Ovary (tissue), 9 donors: ENCODE data around the gene LHCGR. TPM values are rescaled to one million over a fixed set of nuclear protein-coding genes. Genes with fewer than 3 reads are reported as not detected.

Experiments
- DNase-seq, 5 donors: peaks; one replicate each; pipeline ENCODE4 v3.0.0-alpha.2; 2019 to 2020
- H3K27ac ChIP-seq, 2 donors: fragments of 200-600 bp; one replicate each; pipeline versions ENCODE4 v1.5.1 to v1.8.0; 2019 to 2022
- H3K27me3 ChIP-seq: fragments of 200-600 bp; one replicate; pipeline ENCODE4 v1.8.0; 2022
- H3K36me3 ChIP-seq: fragments of 200-600 bp; sonication (generic); one replicate; pipeline ENCODE4 v1.5.1; 2019
- H3K4me1 ChIP-seq: one replicate; pipeline ENCODE4 v1.8.1; 2013; ENCODE audit warnings: mild to moderate bottlenecking, moderate library complexity; ENCODE audit not compliant: insufficient read depth
- H3K4me3 ChIP-seq: fragments of 200-600 bp; sonication (generic); one replicate; pipeline ENCODE4 v1.5.1; 2017
- H3K9me3 ChIP-seq, 2 donors: fragments of 200-600 bp in 1 of 2; sonication (generic) in 1 of 2; one replicate each; pipeline versions ENCODE4 v1.5.1 to v1.8.1; 2013 to 2019; ENCODE audit warnings: mild to moderate bottlenecking in 1 of 2, moderate library complexity in 1 of 2
- EP300 ChIP-seq: sonication (generic); formaldehyde crosslinking; IDR thresholded peaks from one replicate; pipeline ENCODE4 v1.6.1; 2017; ENCODE audit warnings: antibody characterized with exemption
- POLR2A ChIP-seq: fragments of 450-650 bp; IDR thresholded peaks from one replicate; pipeline ENCODE4 v1.6.1; 2017; ENCODE audit warnings: antibody characterized with exemption, mild to moderate bottlenecking, moderate library complexity
- WGBS, 3 donors: extraction: QIAGEN DNeasy Blood & Tissue Kit in 1 of 3; methylation state at CpG; one replicate each; pipeline versions ENCODE4 v1.1.5 to v1.1.7; 2013 to 2017; 5-methylcytosine and 5-hydroxymethylcytosine counted together
- intact Hi-C, 4 donors: fragments of 100-400 bp; cut with DNase I; formaldehyde crosslinking; loops; one replicate each; pipeline versions ENCODE4 v1.11.0 to v1.15.1; 2022 to 2023
- polyA plus RNA-seq, 2 donors: library from polyadenylated mRNA; stranded (reverse); fragments of 200-250 nt in 1 of 2; fragments of 350-450 nt in 1 of 2; fragmentation: Illumina TruSeq in 1 of 2; extraction: RNeasy Lipid Tissue Mini Kit (QIAGEN cat#74804) in 1 of 2; gene quantifications; one replicate each; pipeline ENCODE4 v1.2.3, GENCODE V29; 2013 to 2014
- total RNA-seq, 7 donors: library from RNA; depleted of rRNA in 2 of 7; stranded (reverse); fragments of >200 nt in 2 of 7; fragmentation: NEBNext Ultra II Directional in 3 of 7; extraction: Animal tissue kit (Norgen Biotek cat#: 25700) in 3 of 7; gene quantifications; one replicate each; pipeline versions ENCODE4 v1.1.0 to v1.2.4, GENCODE V29; 2016 to 2023
- TF ChIP-seq, protein P1 (sequence below), 3 donors: fragments of 450-650 bp in 2 of 3; fragments of 200-600 bp in 1 of 3; IDR thresholded peaks; one replicate each; pipeline versions ENCODE4 v1.5.1 to v1.8.0; 2016 to 2022; ENCODE audit warnings: antibody characterized with exemption in 3 of 3, mild to moderate bottlenecking in 1 of 3
- donor health status: DM: no; HTN: no; CAD: no; lungs with moderate emphysema.
- donor health status: DM: no; HTN: no; CAD: no.
- donor health status: Bipolar disorder and iron deficiency.
- donor health status: DM: yes; HTN: yes; CAD: no.
- donor health status: DM: no; HTN: no; CAD: no.
- donor health status: DM: yes; HTN: yes; CAD: no.

Gene LHCGR
- total and polyA plus RNA-seq, 9 donors, result 0.35 to 91.2 (median 1.7) TPM

DNA sequence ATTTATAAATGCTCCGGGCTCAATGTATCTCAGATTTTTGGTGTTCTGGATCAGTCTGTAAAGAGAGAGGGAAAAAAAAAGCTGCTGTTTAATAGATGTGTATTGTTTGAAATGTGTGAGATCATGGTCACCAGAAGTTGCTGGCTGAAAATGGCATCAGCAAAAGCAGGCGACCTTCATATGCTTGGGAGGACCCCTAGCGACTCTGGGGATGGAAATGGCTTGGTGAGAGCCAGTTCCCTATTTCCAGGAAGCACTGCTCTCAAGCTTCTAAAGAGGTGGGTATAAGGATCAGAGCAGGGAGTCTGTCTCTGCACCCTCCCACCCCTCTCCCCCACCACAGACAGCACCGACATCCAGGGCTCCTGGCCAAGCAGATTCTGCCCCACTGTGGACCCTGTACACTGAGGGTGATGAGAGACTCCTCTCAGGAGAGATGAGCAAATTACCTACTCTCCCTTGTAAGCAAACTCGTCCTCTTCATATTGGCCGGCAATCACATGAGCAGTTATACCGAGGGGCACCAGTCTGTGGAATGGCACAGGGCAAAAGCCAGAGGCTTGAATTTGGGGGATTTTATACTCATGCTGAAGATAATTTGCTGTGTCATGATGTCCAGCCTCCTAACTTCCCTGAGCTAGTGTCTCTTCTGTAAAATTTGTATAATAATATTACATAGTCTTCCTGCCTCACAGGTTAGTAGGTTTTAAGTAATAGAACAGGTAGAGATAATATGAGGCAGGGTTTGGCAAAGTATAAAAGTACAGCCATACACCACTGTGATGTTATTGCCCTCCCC, 29.6 kb downstream of the LHCGR start:
- Histone ChIP-seq H3K27ac (no peak overlapping the region), H3K9me3 (no peaks in the 10 kb centered on the region), H3K4me3 (no peak overlapping the region), H3K27me3 (no peaks in the 10 kb centered on the region), H3K4me1 (peaks cover 1% of the 10 kb centered on the region), H3K36me3 (no peaks in the 10 kb centered on the region)
- no peak for DNase-seq
- TF ChIP-seq EP300 (no peak), POLR2A (no peak)
- TF ChIP-seq, protein P1, sequence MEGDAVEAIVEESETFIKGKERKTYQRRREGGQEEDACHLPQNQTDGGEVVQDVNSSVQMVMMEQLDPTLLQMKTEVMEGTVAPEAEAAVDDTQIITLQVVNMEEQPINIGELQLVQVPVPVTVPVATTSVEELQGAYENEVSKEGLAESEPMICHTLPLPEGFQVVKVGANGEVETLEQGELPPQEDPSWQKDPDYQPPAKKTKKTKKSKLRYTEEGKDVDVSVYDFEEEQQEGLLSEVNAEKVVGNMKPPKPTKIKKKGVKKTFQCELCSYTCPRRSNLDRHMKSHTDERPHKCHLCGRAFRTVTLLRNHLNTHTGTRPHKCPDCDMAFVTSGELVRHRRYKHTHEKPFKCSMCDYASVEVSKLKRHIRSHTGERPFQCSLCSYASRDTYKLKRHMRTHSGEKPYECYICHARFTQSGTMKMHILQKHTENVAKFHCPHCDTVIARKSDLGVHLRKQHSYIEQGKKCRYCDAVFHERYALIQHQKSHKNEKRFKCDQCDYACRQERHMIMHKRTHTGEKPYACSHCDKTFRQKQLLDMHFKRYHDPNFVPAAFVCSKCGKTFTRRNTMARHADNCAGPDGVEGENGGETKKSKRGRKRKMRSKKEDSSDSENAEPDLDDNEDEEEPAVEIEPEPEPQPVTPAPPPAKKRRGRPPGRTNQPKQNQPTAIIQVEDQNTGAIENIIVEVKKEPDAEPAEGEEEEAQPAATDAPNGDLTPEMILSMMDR (IDR thresholded peaks at IDR 0.05), result no peak
- 73 to 85% (median 79%) methylated on average over 7 of the region's 7 CpGs for WGBS, 3 donors
- intact Hi-C loops, result no loop called here

DNA sequence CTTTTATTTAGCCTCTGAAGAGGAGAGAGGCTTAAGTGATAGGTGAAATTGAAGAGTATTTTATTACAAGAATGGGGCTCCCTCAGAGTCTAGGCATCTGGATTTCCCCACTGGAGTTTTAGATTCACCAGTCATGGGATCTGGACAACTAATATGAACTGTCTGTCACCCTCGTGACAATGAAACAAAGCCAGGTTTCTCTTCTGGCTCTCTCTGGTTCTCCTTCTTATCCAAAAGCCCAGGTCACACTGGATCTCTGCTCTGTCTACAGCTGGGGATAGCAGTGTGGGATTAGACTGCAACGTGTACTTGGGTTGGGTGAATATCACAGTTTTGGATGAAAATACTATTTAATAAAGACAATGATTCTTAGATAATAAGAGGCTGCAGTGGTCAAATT, 31.2 kb downstream of the LHCGR start:
- DNase-seq, result no peak
- Histone ChIP-seq H3K27me3 (no peaks in the 10 kb centered on the region), H3K4me3 (no peak overlapping the region), H3K4me1 (peaks cover 1% of the 10 kb centered on the region), H3K36me3 (no peaks in the 10 kb centered on the region), H3K9me3 (no peaks in the 10 kb centered on the region), H3K27ac (no peak overlapping the region)
- TF ChIP-seq EP300, result no peak
- no peak for TF ChIP-seq POLR2A
- TF ChIP-seq, protein P1 (IDR thresholded peaks at IDR 0.05), result no peak
- WGBS, 3 donors, result 83 to 89% (median 84%) methylated on average over 2 of the region's 2 CpGs
- intact Hi-C loops, result no loop called here

DNA sequence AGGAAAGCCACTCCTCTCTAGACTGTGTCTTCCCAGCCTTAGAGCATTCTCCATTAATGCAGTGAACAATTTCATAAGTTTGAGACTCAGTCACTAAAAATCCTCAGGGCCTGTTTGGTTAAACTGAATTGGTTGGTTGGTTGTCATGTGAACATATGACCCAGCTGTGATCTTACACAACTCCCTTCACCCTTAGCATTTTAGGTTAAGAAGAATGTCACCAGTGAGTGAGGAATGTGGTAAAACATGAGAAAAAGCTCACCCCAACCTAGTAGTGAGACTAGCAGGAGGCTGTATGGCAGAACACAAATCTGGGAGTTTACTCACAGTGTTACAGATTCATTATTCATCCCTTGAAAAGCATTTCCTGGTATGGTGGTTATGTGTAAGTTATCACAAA, 32.4 kb downstream of the LHCGR start:
- H3K27me3 ChIP-seq, result no peaks in the 10 kb centered on the region
- H3K4me3 ChIP-seq, result no peak overlapping the region
- intact Hi-C loops, result no loop called here
- H3K27ac ChIP-seq, result no peak overlapping the region
- no peaks in the 10 kb centered on the region for H3K9me3 ChIP-seq
- H3K36me3 ChIP-seq, result no peaks in the 10 kb centered on the region
- H3K4me1 ChIP-seq, result peaks cover 1% of the 10 kb centered on the region
- TF ChIP-seq, protein P1 (IDR thresholded peaks at IDR 0.05), result no peak
- TF ChIP-seq EP300 (no peak), POLR2A (no peak)
- DNase-seq, result no peak

DNA sequence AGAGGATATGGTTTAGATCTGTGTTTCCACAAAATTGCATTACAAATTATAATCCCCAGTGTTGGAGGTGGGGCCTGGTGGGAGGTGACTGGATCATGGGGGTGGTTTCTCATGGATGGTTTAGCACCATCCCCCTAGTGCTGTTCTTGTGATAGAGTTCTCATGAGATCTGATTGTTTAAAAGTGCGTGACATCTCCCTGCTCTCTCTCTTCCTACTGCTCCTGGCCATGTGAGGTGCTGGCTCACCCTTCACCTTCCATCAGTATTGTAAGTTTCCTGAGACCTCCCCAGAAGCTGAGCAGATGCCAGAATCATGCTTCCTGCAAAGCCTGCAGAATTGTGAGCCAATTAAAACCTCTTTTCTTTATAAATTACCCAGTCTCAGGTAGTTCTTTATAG, 33.1 kb downstream of the LHCGR start:
- Histone ChIP-seq H3K27me3 (no peaks in the 10 kb centered on the region), H3K36me3 (no peaks in the 10 kb centered on the region), H3K27ac (no peak overlapping the region), H3K9me3 (no peaks in the 10 kb centered on the region), H3K4me3 (no peak overlapping the region), H3K4me1 (peaks cover 1% of the 10 kb centered on the region)
- intact Hi-C loops, result no loop called here
- DNase-seq, result no peak
- TF ChIP-seq EP300, result no peak
- TF ChIP-seq POLR2A, result no peak
- TF ChIP-seq, protein P1 (IDR thresholded peaks at IDR 0.05), result no peak
- 84 to 91% (median 91%) methylated on average over 1 of the region's 1 CpG for WGBS, 3 donors
